Fibroblast of peridontal ligament (primary cell): ENCODE results near the gene ALK.

Source experiments
- DNase-seq: peaks from one replicate; pipeline ENCODE4 v3.0.0-alpha.2; 2010; ENCODE audit errors: extremely low read depth

The ALK gene

GRCh38 chr2:29405707-29406106 is 515.7 kb downstream of the ALK start:
- no peak for DNase-seq

- DNase-seq, result no peak
Measured at GRCh38 chr2:29405266-29405665, 516.1 kb downstream of the ALK start.

GRCh38 chr2:29401994-29402393 is 519.4 kb downstream of the ALK start:
- DNase-seq, result no peak

- no peak for DNase-seq
Measured at GRCh38 chr2:29400930-29401653, 520.3 kb downstream of the ALK start.

GRCh38 chr2:29398384-29399237 is 522.8 kb downstream of the ALK start:
- no peak for DNase-seq

GRCh38 chr2:29397713-29398112 is 523.7 kb downstream of the ALK start:
- no peak for DNase-seq

- DNase-seq, result no peak
Measured at GRCh38 chr2:29397039-29397438, 524.3 kb downstream of the ALK start.

GRCh38 chr2:29394981-29395350 is 526.4 kb downstream of the ALK start:
- DNase-seq, result no peak

- DNase-seq, result no peak
Measured at GRCh38 chr2:29394311-29394980, 526.9 kb downstream of the ALK start.

GRCh38 chr2:29393676-29394075 is 527.7 kb downstream of the ALK start:
- DNase-seq, result no peak

GRCh38 chr2:29392774-29393173 is 528.6 kb downstream of the ALK start:
- DNase-seq, result no peak

- DNase-seq, result no peak
Measured at GRCh38 chr2:29390136-29390535, 531.2 kb downstream of the ALK start.

- DNase-seq, result no peak
Measured at GRCh38 chr2:29389686-29390085, 531.7 kb downstream of the ALK start.

GRCh38 chr2:29388071-29388470 is 533.3 kb downstream of the ALK start:
- no peak for DNase-seq

GRCh38 chr2:29382486-29382885 is 538.9 kb downstream of the ALK start:
- DNase-seq, result no peak

GRCh38 chr2:29377788-29378187 is 543.6 kb downstream of the ALK start:
- DNase-seq, result no peak

- peak; percentile 9 for DNase-seq
Measured at GRCh38 chr2:29376541-29376940, 544.8 kb downstream of the ALK start.

- DNase-seq, result no peak
Measured at GRCh38 chr2:29375843-29376242, 545.5 kb downstream of the ALK start.

- DNase-seq, result no peak
Measured at GRCh38 chr2:29374823-29375222, 546.6 kb downstream of the ALK start.

GRCh38 chr2:29373870-29374269 is 547.5 kb downstream of the ALK start:
- DNase-seq, result no peak

GRCh38 chr2:29372185-29372584 is 549.2 kb downstream of the ALK start:
- no peak for DNase-seq

- DNase-seq, result no peak
Measured at GRCh38 chr2:29370581-29371125, 550.7 kb downstream of the ALK start.
